Esophagus squamous epithelium (tissue), 4 donors: ENCODE data around the gene CHD8. TPM values are rescaled to one million over a fixed set of nuclear protein-coding genes. Genes with fewer than 3 reads are reported as not detected.

ENCODE experiments used
- small RNA-seq, 4 donors: library from RNA; depleted of rRNA; stranded (forward); fragments of <200 nt; gene quantifications; one replicate each; pipeline ENCODE3, GENCODE V24; 2016
- total RNA-seq, 4 donors: library from RNA; depleted of rRNA; stranded (reverse); fragments of >200 nt; gene quantifications; one replicate each; pipeline ENCODE4 v1.1.0, GENCODE V29; 2016

The CHD8 gene
- total RNA-seq, 4 donors from 2014 or later: 43.8 to 51.9 (median 47.6) TPM

Small RNAs within 50 kb of the gene (small RNA-seq; reads per million reads assigned to genes)
- gene RN7SL650P (0 reads per million in 4 donors), gene SNORD8 (7,685 to 17,825 (median 10,573) reads per million in 4 donors), gene SNORD9 (72.3 to 196 (median 98.1) reads per million in 4 donors)

Other genes with a start within 250 kb of the CHD8 start
- gene HNRNPC, start 186.7 kb downstream of the CHD8 start, total RNA-seq: 100 to 1,000 TPM; 252 to 651 (median 476) TPM
- not detected for gene RPGRIP1, start 176.0 kb downstream of the CHD8 start, total RNA-seq
- 10 to 100 TPM; 24.8 to 67.7 (median 47.8) TPM for gene SUPT16H, start 72.1 kb downstream of the CHD8 start, total RNA-seq
- gene RAB2B, start 20.8 kb upstream of the CHD8 start, total RNA-seq: 10 to 100 TPM in 3 of 4 donors, 1 to 10 TPM in 1; 6.3 to 20.4 (median 11.4) TPM
- 10 to 100 TPM; 36.2 to 51.3 (median 48.4) TPM for gene TOX4, start 21.1 kb upstream of the CHD8 start, total RNA-seq
- 10 to 100 TPM; 26.0 to 65.0 (median 33.7) TPM for gene METTL3, start 55.2 kb upstream of the CHD8 start, total RNA-seq
- 1 to 10 TPM in 3 of 4 donors, under 1 TPM in 1; 0.83 to 5.1 (median 1.9) TPM for gene SALL2, start 70.2 kb upstream of the CHD8 start, total RNA-seq
- gene OR10G3, start 124.0 kb upstream of the CHD8 start, total RNA-seq: not detected
- gene OR10G2, start 178.8 kb upstream of the CHD8 start, total RNA-seq: not detected
- not detected for gene OR4E2, start 197.7 kb upstream of the CHD8 start, total RNA-seq
- gene OR4E1, start 217.7 kb upstream of the CHD8 start, total RNA-seq: not detected